T-cell (primary cell): ENCODE measurements around the gene MAP4K4. TPM values are rescaled to one million over a fixed set of nuclear protein-coding genes. Genes with fewer than 3 reads are reported as not detected.
A peak's percentile ranks its signal among the peaks of the same experiment; 100 is the strongest.

Experiments
- ATAC-seq, 4 experiments: fragments of 200-7000 bp in 3 of 4; fragments of 150-1000 bp in 1 of 4; cut with Tn5 transposase; replicated peaks in 1 of 4; 1 replicate in 3 of 4; 2 replicates in 1 of 4; pipeline ENCODE4 v1.10.0; 2021; ENCODE audit warnings: moderate library complexity in 3 of 4, mild to moderate bottlenecking in 2 of 4, moderate number of reproducible peaks in 1 of 4
- CTCF ChIA-PET, 2 donors: fragments of 300-600 bp; sonication (Branson Sonifier 250); formaldehyde crosslinking; loops; one replicate each; lab custom pipeline; 2022; ENCODE audit warnings: antibody characterized with exemption in 2 of 2; lab: Charles Lee
- POLR2A ChIA-PET, 2 donors: fragments of 300-600 bp; sonication (Branson Sonifier 250); formaldehyde crosslinking; loops; one replicate each; lab custom pipeline; 2022; ENCODE audit warnings: antibody characterized with exemption in 2 of 2; lab: Charles Lee
- DNase-seq, 35 experiments: peaks; one replicate each; pipeline versions ENCODE4 v3.0.0 to v3.0.0-alpha.2; 2013 to 2023
- H3K27ac ChIP-seq: one replicate; pipeline ENCODE4 v1.5.1; 2013; ENCODE audit warnings: low read length
- H3K27me3 ChIP-seq, 2 experiments: replicated peaks in 1 of 2; 1 replicate in 1 of 2; 2 replicates in 1 of 2; pipeline versions ENCODE4 v1.6.1 to v1.7.0; 2013; ENCODE audit warnings: low read length in 1 of 2, mixed read lengths in 1 of 2; ENCODE audit not compliant: control insufficient read depth in 2 of 2, insufficient read depth in 2 of 2; ENCODE audit errors: extremely low read depth in 1 of 2
- H3K36me3 ChIP-seq, 2 donors: 1 replicate in 1 of 2; 2 replicates in 1 of 2; pipeline versions ENCODE4 v1.6.1 to v1.7.0; 2013; ENCODE audit warnings: low read length in 1 of 2; ENCODE audit not compliant: control insufficient read depth in 2 of 2, insufficient read depth in 1 of 2; ENCODE audit errors: extremely low read depth in 1 of 2
- H3K4me1 ChIP-seq, 2 experiments: 1 replicate in 1 of 2; 2 replicates in 1 of 2; pipeline versions ENCODE4 v1.6.1 to v1.7.0; 2013; ENCODE audit warnings: low read length in 2 of 2, mixed read lengths in 1 of 2; ENCODE audit not compliant: insufficient read depth in 2 of 2, control insufficient read depth in 1 of 2; ENCODE audit errors: extremely low read depth in 1 of 2
- H3K4me3 ChIP-seq, 2 donors: 1 replicate in 1 of 2; 2 replicates in 1 of 2; pipeline versions ENCODE4 v1.5.1 to v1.7.0; 2013; ENCODE audit warnings: mild to moderate bottlenecking in 2 of 2, low read length in 1 of 2, moderate library complexity in 1 of 2; ENCODE audit not compliant: control insufficient read depth in 1 of 2; ENCODE audit errors: extremely low read depth in 1 of 2
- H3K9me3 ChIP-seq: 2 replicates; pipeline ENCODE4 v1.7.0; 2013
- H3K27ac Mint-ChIP-seq, 2 donors: one replicate each; pipeline ENCODE4 v1.8.0; 2020 to 2021; ENCODE audit warnings: mild to moderate bottlenecking in 2 of 2, mixed read lengths in 2 of 2
- H3K27me3 Mint-ChIP-seq, 2 donors: one replicate each; pipeline ENCODE4 v1.8.0; 2021 to 2022; ENCODE audit warnings: mixed read lengths in 2 of 2
- H3K36me3 Mint-ChIP-seq: one replicate; pipeline ENCODE4 v1.8.0; 2021; ENCODE audit warnings: mixed read lengths
- H3K4me1 Mint-ChIP-seq, 3 donors: one replicate each; pipeline ENCODE4 v1.8.0; 2020 to 2022; ENCODE audit warnings: mixed read lengths in 3 of 3, mild to moderate bottlenecking in 1 of 3
- H3K4me3 Mint-ChIP-seq, 3 donors: one replicate each; pipeline ENCODE4 v1.8.0; 2020 to 2022; ENCODE audit warnings: mild to moderate bottlenecking in 3 of 3, mixed read lengths in 3 of 3, moderate library complexity in 3 of 3
- H3K9me3 Mint-ChIP-seq, 3 donors: one replicate each; pipeline ENCODE4 v1.8.0; 2020 to 2022; ENCODE audit warnings: mixed read lengths in 3 of 3
- WGBS: methylation state at CpG from one replicate; pipeline ENCODE4 v1.1.5; 2013; ENCODE audit warnings: missing lambda C conversion rate; ENCODE audit not compliant: insufficient coverage; 5-methylcytosine and 5-hydroxymethylcytosine counted together
- total RNA-seq, 35 experiments: library from RNA in 6 of 35; stranded (reverse) in 6 of 35; fragments of 120-200 nt in 1 of 35; gene quantifications; one replicate each; pipeline versions ENCODE4 v1.2.1 to v1.2.4 and lab custom pipeline; 2013 to 2026

Gene MAP4K4
- total RNA-seq, 5 donors from 2014 or later (not counting 1 experiment from before 2014, with no cell fraction given): 84.2 to 148 (median 93.2) TPM

DNA sequence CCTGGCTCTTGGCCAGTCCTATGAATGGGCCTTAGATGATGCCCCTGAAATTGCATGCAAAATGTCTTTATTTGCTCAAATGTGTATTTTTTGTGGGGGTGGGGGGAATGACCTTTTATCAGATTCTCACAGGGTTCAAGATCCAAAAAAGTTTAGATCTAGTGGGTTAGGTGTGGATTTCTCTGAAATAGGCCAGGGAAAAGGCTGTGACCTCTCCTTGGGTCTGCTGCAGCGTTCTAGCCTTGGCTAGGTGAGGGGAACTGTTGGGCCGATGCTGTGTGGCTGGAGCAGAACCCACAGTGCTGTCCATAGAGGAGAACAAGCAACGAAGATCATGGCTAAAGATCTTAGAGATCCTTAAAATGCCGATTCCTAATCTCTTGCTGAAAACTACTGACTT is 163.9 kb downstream of the MAP4K4 start:
- H3K9me3 ChIP-seq: no peaks in the 10 kb centered on the region
- Mint-ChIP-seq H3K27me3 (no peaks in the 10 kb centered on the region), H3K9me3 (no peaks in the 10 kb centered on the region), H3K27ac (peak overlapping the region; percentile 9 to 82), H3K4me3 (no peak overlapping the region), H3K4me1 (peaks cover 9 to 15% (median 12%) of the 10 kb centered on the region in 3 donors), H3K36me3 (peaks cover 71% of the 10 kb centered on the region)
- H3K27me3 ChIP-seq: no peaks in the 10 kb centered on the region
- DNase-seq (no peak), ATAC-seq (no peak)
- H3K36me3 ChIP-seq: peaks cover 8 to 85% of the 10 kb centered on the region in 2 donors
- ChIA-PET CTCF (interaction anchor here in 1 of 2 donors (0.6 to 0.7 kb wide), 2 partner anchors 397 to 440 kb away, joined by 4 to 7 read pairs; no protein-coding TSS in a partner anchor), POLR2A (no interaction called here)
- no peaks in the 10 kb centered on the region for H3K4me1 ChIP-seq
- no peak overlapping the region for H3K27ac ChIP-seq
- WGBS: 91% methylated on average over 4 of the region's 4 CpGs
- H3K4me3 ChIP-seq: no peak overlapping the region

- ChIA-PET POLR2A (no interaction called here), CTCF (no interaction called here)
- Histone ChIP-seq H3K27me3 (no peaks in the 10 kb centered on the region), H3K4me3 (no peak overlapping the region), H3K36me3 (peaks cover 10 to 90% of the 10 kb centered on the region in 2 donors), H3K27ac (no peak overlapping the region), H3K4me1 (no peaks in the 10 kb centered on the region), H3K9me3 (no peaks in the 10 kb centered on the region)
- peaks cover 75% of the 10 kb centered on the region for H3K36me3 Mint-ChIP-seq
- peaks cover 8 to 9% (median 9%) of the 10 kb centered on the region in 3 donors for H3K4me1 Mint-ChIP-seq
- no peak for ATAC-seq
- DNase-seq: no peak
- no peaks in the 10 kb centered on the region for H3K27me3 Mint-ChIP-seq
- H3K4me3 Mint-ChIP-seq: no peak overlapping the region
- H3K27ac Mint-ChIP-seq: peak overlapping the region in 1 of 2 donors; percentile 37
- 100% methylated on average over 2 of the region's 7 CpGs for WGBS
- no peaks in the 10 kb centered on the region for H3K9me3 Mint-ChIP-seq
Measured at GRCh38 chr2:101863534-101863933, 166.0 kb downstream of the MAP4K4 start.

GRCh38 chr2:101864426-101864825 is 166.9 kb downstream of the MAP4K4 start:
- Histone ChIP-seq H3K36me3 (peaks cover 10 to 89% of the 10 kb centered on the region in 2 donors), H3K4me1 (no peaks in the 10 kb centered on the region), H3K27ac (no peak overlapping the region), H3K9me3 (no peaks in the 10 kb centered on the region), H3K27me3 (no peaks in the 10 kb centered on the region), H3K4me3 (no peak overlapping the region)
- POLR2A ChIA-PET: no interaction called here
- no peaks in the 10 kb centered on the region for H3K9me3 Mint-ChIP-seq
- no peak for ATAC-seq
- WGBS: no CpG with 5 or more reads among the region's 1 CpG
- H3K36me3 Mint-ChIP-seq: peaks cover 78% of the 10 kb centered on the region
- CTCF ChIA-PET: interaction anchor here in 1 of 2 donors (0.7 kb wide), 1 partner anchor 19 kb away, joined by 3 read pairs; no protein-coding TSS in a partner anchor
- no peaks in the 10 kb centered on the region for H3K27me3 Mint-ChIP-seq
- H3K27ac Mint-ChIP-seq: peak overlapping the region in 1 of 2 donors; percentile 13
- H3K4me3 Mint-ChIP-seq: no peak overlapping the region
- no peak for DNase-seq
- peaks cover 8 to 9% (median 8%) of the 10 kb centered on the region in 3 donors for H3K4me1 Mint-ChIP-seq

DNA sequence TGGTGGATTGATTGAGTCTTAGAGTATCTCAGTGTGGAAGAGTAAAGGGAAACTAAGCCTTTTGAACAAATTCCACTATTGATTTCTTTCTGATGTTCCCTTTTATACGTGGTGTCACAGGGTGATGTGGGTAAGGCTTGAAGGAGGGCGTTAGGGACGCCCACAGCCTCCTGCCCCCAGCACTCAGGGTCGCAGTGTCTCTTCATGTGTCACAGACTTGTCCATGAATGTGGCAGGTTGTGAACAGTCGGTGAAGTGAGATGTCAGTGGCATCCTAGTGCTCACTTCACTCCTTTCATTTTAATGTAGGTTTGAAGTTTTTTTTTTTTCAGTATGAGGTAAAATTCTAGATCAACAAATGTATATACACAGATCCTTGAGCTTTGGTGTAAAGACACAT is 171.0 kb downstream of the MAP4K4 start:
- H3K4me1 ChIP-seq: no peaks in the 10 kb centered on the region
- H3K4me1 Mint-ChIP-seq: no peaks in the 10 kb centered on the region
- H3K27ac Mint-ChIP-seq: no peak overlapping the region
- no peaks in the 10 kb centered on the region for H3K27me3 ChIP-seq
- POLR2A ChIA-PET: no interaction called here
- H3K9me3 Mint-ChIP-seq: no peaks in the 10 kb centered on the region
- peaks cover 10 to 95% of the 10 kb centered on the region in 2 donors for H3K36me3 ChIP-seq
- no peak overlapping the region for H3K4me3 Mint-ChIP-seq
- H3K27me3 Mint-ChIP-seq: no peaks in the 10 kb centered on the region
- ATAC-seq: no peak
- no peak for DNase-seq
- 100% methylated on average over 1 of the region's 5 CpGs for WGBS
- CTCF ChIA-PET: interaction anchor here (0.6 kb wide), 2 partner anchors 18 to 587 kb away, joined by 4 to 6 read pairs; no protein-coding TSS in a partner anchor
- no peaks in the 10 kb centered on the region for H3K9me3 ChIP-seq
- peaks cover 73% of the 10 kb centered on the region for H3K36me3 Mint-ChIP-seq
- no peak overlapping the region for H3K4me3 ChIP-seq
- no peak overlapping the region for H3K27ac ChIP-seq

DNA sequence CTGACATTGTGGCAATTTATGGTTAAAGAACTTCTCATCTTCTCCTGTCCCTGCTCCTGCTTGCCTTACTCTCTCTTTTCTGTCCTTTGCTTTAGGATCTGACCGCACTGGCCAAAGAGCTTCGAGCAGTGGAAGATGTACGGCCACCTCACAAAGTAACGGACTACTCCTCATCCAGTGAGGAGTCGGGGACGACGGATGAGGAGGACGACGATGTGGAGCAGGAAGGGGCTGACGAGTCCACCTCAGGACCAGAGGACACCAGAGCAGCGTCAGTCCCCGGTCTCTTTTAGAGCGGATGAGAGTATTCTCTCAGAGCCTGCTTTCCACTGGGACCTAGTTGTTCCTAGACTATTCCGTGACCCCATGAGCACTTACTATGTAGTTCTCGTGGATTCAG is 172.0 kb downstream of the MAP4K4 start:
- Mint-ChIP-seq H3K36me3 (peaks cover 75% of the 10 kb centered on the region), H3K27me3 (no peaks in the 10 kb centered on the region), H3K4me1 (no peaks in the 10 kb centered on the region), H3K9me3 (no peaks in the 10 kb centered on the region), H3K27ac (no peak overlapping the region), H3K4me3 (no peak overlapping the region)
- Histone ChIP-seq H3K36me3 (peaks cover 7 to 97% of the 10 kb centered on the region in 2 donors), H3K27ac (no peak overlapping the region), H3K4me3 (no peak overlapping the region), H3K27me3 (no peaks in the 10 kb centered on the region), H3K4me1 (no peaks in the 10 kb centered on the region), H3K9me3 (no peaks in the 10 kb centered on the region)
- CTCF ChIA-PET: interaction anchor here in 1 of 2 donors (0.7 kb wide), 1 partner anchor 564 kb away, joined by 6 read pairs; no protein-coding TSS in a partner anchor
- WGBS: 98% methylated on average over 14 of the region's 15 CpGs
- POLR2A ChIA-PET: interaction anchor here in 1 of 2 donors (0.6 kb wide), 1 partner anchor 566 kb away, joined by 3 read pairs; no protein-coding TSS in a partner anchor
- ATAC-seq: no peak
- no peak for DNase-seq

DNA sequence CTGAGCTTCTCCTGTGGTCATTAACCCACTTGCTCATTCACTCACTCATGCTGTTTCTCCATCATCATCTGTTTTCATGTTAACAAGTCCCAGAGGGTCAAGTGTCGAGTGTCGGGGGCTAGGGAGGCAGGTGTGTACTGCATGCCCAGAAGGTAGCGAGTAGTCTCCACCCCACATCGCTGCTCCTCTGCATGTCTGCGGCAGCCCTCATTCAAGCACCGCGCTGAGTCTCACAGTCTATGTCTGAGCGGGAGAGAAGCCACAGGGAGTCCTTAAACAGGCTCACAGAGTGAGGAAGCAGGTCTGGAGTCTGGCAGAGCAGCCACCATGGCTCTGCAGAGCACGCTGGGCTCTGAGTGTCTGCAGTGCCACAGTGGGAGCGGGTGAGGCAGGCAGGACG is 172.9 kb downstream of the MAP4K4 start:
- Histone ChIP-seq H3K27ac (no peak overlapping the region), H3K27me3 (no peaks in the 10 kb centered on the region), H3K4me3 (no peak overlapping the region), H3K4me1 (no peaks in the 10 kb centered on the region), H3K9me3 (no peaks in the 10 kb centered on the region), H3K36me3 (peaks cover 7 to 95% of the 10 kb centered on the region in 2 donors)
- DNase-seq (no peak), ATAC-seq (no peak)
- ChIA-PET POLR2A (no interaction called here), CTCF (no interaction called here)
- no peaks in the 10 kb centered on the region for H3K4me1 Mint-ChIP-seq
- H3K4me3 Mint-ChIP-seq: no peak overlapping the region
- peaks cover 76% of the 10 kb centered on the region for H3K36me3 Mint-ChIP-seq
- H3K9me3 Mint-ChIP-seq: no peaks in the 10 kb centered on the region
- WGBS: over 99% methylated on average over 10 of the region's 11 CpGs
- no peaks in the 10 kb centered on the region for H3K27me3 Mint-ChIP-seq
- H3K27ac Mint-ChIP-seq: no peak overlapping the region
